GM21786 (cell line): ENCODE measurements around the gene MYRF.

Experiments used
- ATAC-seq: cut with Tn5 transposase; IDR thresholded peaks from one replicate; pipeline ENCODE4 v1.9.1; 2021; ENCODE audit not compliant: unreplicated experiment

Gene MYRF

DNA sequence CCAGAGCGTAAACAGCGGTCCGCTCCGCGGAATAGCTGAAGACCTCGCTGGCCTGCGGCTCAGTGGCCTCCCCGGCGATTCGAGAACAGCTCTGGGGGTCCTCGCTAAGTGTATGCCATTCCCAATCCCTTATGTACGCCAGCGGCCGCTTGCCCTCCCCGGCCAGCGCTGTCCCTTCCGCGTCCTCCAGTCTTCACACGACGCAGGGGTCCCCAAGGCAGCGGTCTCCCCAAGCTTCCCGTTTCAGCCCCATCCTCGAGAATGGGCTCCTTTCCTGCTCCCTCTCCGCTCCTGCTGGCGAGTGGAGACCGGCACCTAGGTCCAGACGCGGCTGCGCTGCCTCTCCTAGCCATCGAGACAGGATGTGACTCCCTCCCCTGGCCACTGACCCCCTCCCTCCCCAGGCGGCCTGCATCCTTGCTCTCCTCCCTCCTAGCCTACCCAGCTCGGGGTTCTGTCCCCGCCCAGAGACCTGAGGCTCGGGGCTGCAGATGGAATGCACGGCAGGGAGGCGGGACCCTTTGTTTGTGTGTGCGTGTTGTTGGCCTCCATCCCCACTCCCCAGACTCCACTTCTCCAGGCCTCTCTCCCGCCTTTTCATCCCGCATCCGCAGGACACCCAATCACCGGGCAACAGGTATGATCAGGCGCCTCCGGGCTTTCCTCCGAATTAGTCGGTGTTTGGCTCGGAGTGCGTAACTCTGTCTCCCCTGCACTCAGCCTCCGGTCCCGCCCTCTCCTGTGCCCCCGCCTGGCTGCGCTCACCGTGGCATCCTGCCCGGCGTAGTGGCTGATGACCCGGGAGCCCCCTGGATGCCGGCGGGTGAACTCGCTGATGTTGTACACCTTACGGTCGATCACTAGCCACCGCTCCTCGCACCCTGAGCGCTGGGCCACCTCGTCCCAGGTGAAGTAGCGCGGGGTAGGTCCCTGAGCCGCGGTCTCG lies 63.6 kb downstream of the MYRF start:
- peak; percentile 28 for ATAC-seq

- ATAC-seq, result peak; percentile 50
These were observed 64.5 kb downstream of the MYRF start, which contains the start of gene FADS1 for GRCh38 chr11:61816736-61817455. Gene FADS1, minus strand, starts transcription at chr11:61817003. Its CDS starts 74 bp downstream, at chr11:61816929.

DNA sequence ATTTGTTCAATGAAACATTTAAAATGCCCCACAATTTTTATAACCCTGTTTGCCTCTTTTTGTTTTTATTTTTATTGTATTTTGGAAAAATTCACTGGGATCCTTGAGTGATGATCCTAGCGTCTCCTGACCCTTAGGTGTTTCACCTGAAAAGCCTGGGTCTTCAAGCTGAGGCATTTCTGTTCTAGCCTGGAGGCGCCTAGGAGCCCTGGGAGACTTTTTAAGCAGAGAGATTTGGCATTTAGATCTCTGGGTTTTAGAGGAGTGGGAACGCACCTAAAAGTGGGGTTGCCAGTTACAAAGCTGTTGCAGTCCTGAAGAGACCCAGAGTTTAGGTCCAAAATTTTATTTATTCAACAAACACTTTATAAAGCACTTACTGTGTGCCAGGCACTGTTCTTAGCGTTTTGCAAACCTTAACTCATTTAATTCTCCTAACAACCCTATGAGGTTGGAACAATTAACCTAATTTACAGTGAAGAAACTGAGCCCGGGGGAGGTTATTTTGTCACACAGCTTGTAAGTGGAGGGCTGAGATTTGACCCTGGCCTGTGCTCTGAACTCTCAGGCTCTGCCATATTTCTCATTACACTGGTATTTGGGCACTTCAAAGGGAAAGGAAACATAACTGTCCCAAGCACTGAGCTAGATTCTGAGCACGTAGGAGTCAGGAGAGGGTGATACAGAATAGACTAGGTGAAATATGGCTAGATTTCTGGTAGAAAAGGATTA lies 65.2 kb downstream of the MYRF start:
- ATAC-seq, result no peak

DNA sequence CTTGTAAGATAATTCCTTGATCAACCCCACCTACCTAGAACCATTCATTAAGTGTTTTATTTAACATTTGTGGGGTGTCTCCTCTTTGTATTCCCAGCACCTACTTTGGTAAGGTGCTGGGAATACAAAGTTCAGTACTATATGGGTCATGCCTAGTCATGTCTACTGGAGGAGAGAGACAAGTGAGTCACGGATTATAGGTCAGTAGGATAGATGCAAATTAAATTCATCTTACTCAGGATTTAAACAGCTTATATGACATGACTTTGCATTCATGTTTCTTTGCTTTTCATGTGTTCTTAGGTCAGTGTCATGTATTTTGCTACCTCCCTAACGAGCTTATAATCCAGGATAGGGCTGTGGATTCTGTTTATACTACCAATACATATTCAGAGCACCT lies 67.7 kb downstream of the MYRF start:
- no peak for ATAC-seq

GRCh38 chr11:61826930-61827570 lies 74.6 kb downstream of the MYRF start:
- ATAC-seq, result no peak

DNA sequence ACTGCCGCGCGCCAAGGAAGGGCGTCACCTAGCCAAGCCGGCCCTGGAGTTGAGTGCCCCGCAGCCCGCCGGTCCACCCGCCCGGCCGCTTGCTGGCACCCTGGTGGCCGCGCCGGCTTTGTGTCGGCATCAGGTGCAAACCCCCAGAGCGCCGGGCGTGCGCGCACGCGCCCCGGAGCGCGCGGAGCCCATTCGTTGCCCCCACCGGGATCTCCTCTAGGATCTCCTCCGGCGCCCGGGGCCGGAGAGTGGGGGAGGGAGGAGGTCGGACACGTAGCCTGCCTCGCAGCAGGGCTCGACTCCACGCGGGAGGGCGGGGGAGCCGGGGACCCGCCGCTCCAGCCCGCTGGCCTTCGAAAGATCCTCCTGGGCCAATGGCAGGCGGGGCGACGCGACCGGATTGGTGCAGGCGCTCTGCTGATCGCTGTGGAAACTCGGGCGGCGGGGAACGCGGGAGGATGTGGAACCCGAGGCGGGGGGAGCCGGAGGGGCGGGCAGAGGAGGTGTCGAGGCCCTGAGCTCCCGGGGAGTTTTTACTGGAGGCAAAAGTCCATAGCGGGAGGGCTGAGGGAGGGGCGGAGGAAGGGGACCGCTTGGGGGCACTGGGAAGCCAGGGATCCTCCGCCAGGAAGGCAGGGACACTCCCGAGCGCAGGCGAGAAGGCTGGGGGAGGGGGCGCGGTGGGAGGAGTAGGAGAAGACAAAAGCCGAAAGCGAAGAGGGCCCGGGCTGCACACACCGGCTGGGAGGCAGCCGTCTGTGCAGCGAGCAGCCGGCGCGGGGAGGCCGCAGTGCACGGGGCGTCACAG lies 75.3 kb downstream of the MYRF start, which contains the start of gene FADS2:
FADS2 (plus strand) TSS at position 730 of the 808 bp plus-strand sequence. CDS start 91 bp downstream, outside the sequence.
- peak; percentile 67 for ATAC-seq

DNA sequence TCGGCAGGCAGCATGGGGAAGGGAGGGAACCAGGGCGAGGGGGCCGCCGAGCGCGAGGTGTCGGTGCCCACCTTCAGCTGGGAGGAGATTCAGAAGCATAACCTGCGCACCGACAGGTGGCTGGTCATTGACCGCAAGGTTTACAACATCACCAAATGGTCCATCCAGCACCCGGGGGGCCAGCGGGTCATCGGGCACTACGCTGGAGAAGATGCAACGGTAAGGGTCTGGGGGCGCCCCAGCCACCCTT lies 75.9 kb downstream of the MYRF start:
- ATAC-seq, result peak; percentile 2

- ATAC-seq, result no peak
These were observed 76.4 kb downstream of the MYRF start for GRCh38 chr11:61828629-61829407.

DNA sequence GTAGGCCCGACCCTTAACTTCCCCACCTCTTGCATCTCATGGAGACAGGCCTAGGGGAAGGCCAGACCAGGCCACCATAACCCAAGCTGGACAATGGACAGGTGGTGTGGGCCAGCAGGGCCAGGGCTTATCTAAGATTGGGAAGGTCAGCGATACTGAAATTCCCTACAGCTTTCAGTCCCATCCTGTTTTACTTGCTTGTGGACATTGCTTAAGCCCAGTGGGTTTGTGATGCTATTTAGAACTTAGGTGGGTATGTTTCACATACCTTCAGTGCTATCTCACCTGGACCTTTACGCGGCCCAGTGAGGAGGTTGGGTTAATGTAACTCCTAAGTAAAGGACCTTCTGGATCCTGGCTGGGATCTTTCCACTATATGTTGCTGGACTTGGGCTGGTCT lies 77.4 kb downstream of the MYRF start:
- no peak for ATAC-seq

- no peak for ATAC-seq
These were observed 78.0 kb downstream of the MYRF start for GRCh38 chr11:61830237-61831105.

- ATAC-seq, result no peak
These were observed 79.8 kb downstream of the MYRF start for GRCh38 chr11:61832207-61832606.

GRCh38 chr11:61832754-61833153 lies 80.3 kb downstream of the MYRF start:
- ATAC-seq, result no peak

- ATAC-seq, result no peak
These were observed 81.0 kb downstream of the MYRF start for GRCh38 chr11:61833471-61833870.

GRCh38 chr11:61833926-61834277 lies 81.5 kb downstream of the MYRF start:
- no peak for ATAC-seq

GRCh38 chr11:61834278-61835048 lies 82.0 kb downstream of the MYRF start:
- peak; percentile 88 for ATAC-seq

DNA sequence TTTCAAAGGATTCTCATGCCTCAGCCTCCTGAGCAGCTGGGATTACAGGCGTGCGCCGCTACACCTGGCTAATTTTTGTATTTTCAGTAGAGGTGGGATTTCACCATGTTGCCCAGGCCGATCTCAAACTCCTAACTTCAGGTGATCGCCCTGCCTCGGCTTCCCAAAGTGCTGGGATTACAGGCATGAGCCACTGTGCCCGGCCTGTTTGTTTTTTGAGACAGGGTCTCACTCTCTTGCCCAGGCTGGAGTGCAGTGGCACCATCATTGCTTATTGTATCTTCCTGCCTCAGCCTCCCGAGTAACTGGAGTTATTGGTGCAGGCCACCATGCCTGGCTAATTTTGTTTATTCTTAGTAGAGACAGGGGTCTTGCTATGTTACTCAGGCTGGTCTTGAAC lies 83.8 kb downstream of the MYRF start:
- ATAC-seq, result no peak

- ATAC-seq, result no peak
These were observed 85.1 kb downstream of the MYRF start for GRCh38 chr11:61837411-61838005.
